SU-DHL-6 (cell line): ENCODE measurements around the gene AMZ1.

Experiments
- H2AFZ ChIP-seq: fragments of 200-600 bp; sonication (generic); 2 replicates; pipeline ENCODE4 v1.6.1; 2014; ENCODE audit warnings: low read depth, mild to moderate bottlenecking, moderate library complexity, mixed read lengths, antibody characterized with exemption, low read length; ENCODE audit not compliant: severe bottlenecking
- H3F3A ChIP-seq: fragments of 200-600 bp; shearing (Covaris generic); 2 replicates; pipeline ENCODE4 v1.6.0; 2016; ENCODE audit warnings: antibody characterized with exemption, mild to moderate bottlenecking; ENCODE audit not compliant: insufficient read depth
- H3K27ac ChIP-seq: fragments of 200-600 bp; sonication (generic); 2 replicates; pipeline ENCODE4 v1.5.1; 2016; ENCODE audit warnings: low read depth, mild to moderate bottlenecking, low read length, moderate library complexity, mixed read lengths
- H3K27me3 ChIP-seq: fragments of 200-600 bp; sonication (generic), shearing (Covaris generic); 2 replicates; pipeline ENCODE4 v1.6.0; 2014; ENCODE audit warnings: mild to moderate bottlenecking, low read length
- H3K36me3 ChIP-seq: fragments of 200-600 bp; sonication (generic); 2 replicates; pipeline ENCODE4 v1.6.1; 2014; ENCODE audit warnings: mild to moderate bottlenecking, low read length, mixed read lengths
- H3K4me2 ChIP-seq: fragments of 300-600, 200-600 bp; shearing (Covaris generic), sonication (generic); 2 replicates; pipeline ENCODE4 v1.6.0; 2014; ENCODE audit warnings: low read length, low read depth, mild to moderate bottlenecking; ENCODE audit not compliant: poor library complexity, severe bottlenecking
- H3K4me3 ChIP-seq: fragments of 200-600 bp; sonication (generic); 2 replicates; pipeline ENCODE4 v1.5.1; 2014; ENCODE audit warnings: antibody characterized with exemption, low read length, mild to moderate bottlenecking, mixed read lengths; ENCODE audit not compliant: insufficient read depth, poor library complexity, severe bottlenecking
- H3K79me2 ChIP-seq: fragments of 200-600 bp; sonication (generic); 2 replicates; pipeline ENCODE4 v1.6.1; 2014; ENCODE audit warnings: mild to moderate bottlenecking, low read length, moderate library complexity; ENCODE audit not compliant: insufficient read depth
- H3K9ac ChIP-seq: fragments of 200-600 bp; sonication (generic); 2 replicates; pipeline ENCODE4 v1.7.0; 2014; ENCODE audit warnings: mild to moderate bottlenecking, low read length
- H3K9me2 ChIP-seq: fragments of 200-600 bp; sonication (generic); replicated peaks from 2 replicates; pipeline ENCODE4 v1.6.1; 2014; ENCODE audit warnings: low read length; ENCODE audit not compliant: insufficient read depth
- H3K9me3 ChIP-seq: fragments of 200-600 bp; sonication (generic); 2 replicates; pipeline ENCODE4 v1.6.1; 2014; ENCODE audit warnings: low read length, mixed read lengths; ENCODE audit not compliant: insufficient read depth
- H4K20me1 ChIP-seq: fragments of 200-600 bp; sonication (generic); 2 replicates; pipeline ENCODE4 v1.6.1; 2014; ENCODE audit warnings: low read depth, mild to moderate bottlenecking, antibody characterized with exemption, low read length, moderate library complexity, mixed read lengths
- CTCF ChIP-seq: fragments of 200-600 bp; sonication (generic); IDR thresholded peaks from one replicate; pipeline ENCODE4 v1.5.1; 2017; ENCODE audit warnings: antibody characterized with exemption, mild to moderate bottlenecking, low read length, moderate library complexity; ENCODE audit not compliant: insufficient read depth, poor library complexity, severe bottlenecking
- EZH2phosphoT487 ChIP-seq: fragments of 200-600 bp; sonication (generic), shearing (Covaris generic); conservative IDR thresholded peaks from 2 replicates; pipeline ENCODE4 v1.6.1; 2018; ENCODE audit warnings: mild to moderate bottlenecking, antibody characterized with exemption, low read length, moderate library complexity, mixed read lengths

AMZ1 gene

DNA sequence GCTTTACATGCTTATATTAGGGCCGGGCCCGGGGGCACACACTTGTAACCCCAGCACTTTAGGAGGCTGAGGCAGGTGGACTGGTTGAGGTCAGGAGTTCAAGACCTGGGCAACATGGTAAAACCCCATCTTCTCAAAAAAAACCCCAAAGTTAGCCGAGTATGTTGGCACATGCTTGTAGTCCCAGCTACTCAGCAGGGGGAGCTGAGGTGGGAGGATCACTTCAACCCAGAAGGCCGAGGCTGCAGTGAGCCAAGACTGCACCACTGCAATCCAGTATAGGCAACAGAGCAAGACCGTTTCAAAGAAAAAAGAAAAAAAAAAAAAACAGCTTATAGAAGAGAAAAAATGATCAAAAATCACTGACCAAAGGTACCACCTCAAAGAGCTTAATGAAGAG lies 63.1 kb downstream of the AMZ1 start:
- 0 out of 2 replicates have a peak, but pooled peaks cover 4% of the 10 kb centered on the region for H3F3A ChIP-seq
- no peak overlapping the region for H3K4me3 ChIP-seq
- H3K27ac ChIP-seq = no peak overlapping the region
- no peaks in the 10 kb centered on the region for H3K79me2 ChIP-seq
- H3K9ac ChIP-seq = no peak overlapping the region
- no peaks in the 10 kb centered on the region for H3K9me2 ChIP-seq
- H3K4me2 ChIP-seq = no peak overlapping the region
- H3K36me3 ChIP-seq = no peaks in the 10 kb centered on the region
- H3K27me3 ChIP-seq = no peaks in the 10 kb centered on the region
- TF ChIP-seq CTCF (no peak), EZH2phosphoT487 (no peak)
- H4K20me1 ChIP-seq = no peaks in the 10 kb centered on the region
- H3K9me3 ChIP-seq = no peaks in the 10 kb centered on the region
- no peak overlapping the region for H2AFZ ChIP-seq

- TF ChIP-seq CTCF (no peak), EZH2phosphoT487 (no peak)
- H3K36me3 ChIP-seq = no peaks in the 10 kb centered on the region
- H3K4me3 ChIP-seq = no peak overlapping the region
- H3K27ac ChIP-seq = no peak overlapping the region
- no peak overlapping the region for H3K4me2 ChIP-seq
- no peaks in the 10 kb centered on the region for H3K9me3 ChIP-seq
- H3K27me3 ChIP-seq = no peaks in the 10 kb centered on the region
- no peak overlapping the region for H3K9ac ChIP-seq
- no peaks in the 10 kb centered on the region for H3K79me2 ChIP-seq
- no peaks in the 10 kb centered on the region for H3K9me2 ChIP-seq
- H2AFZ ChIP-seq = no peak overlapping the region
- H4K20me1 ChIP-seq = no peaks in the 10 kb centered on the region
- 0 out of 2 replicates have a peak, but pooled peaks cover 5% of the 10 kb centered on the region for H3F3A ChIP-seq
Observed at GRCh38 chr7:2753148-2753547, 65.1 kb downstream of the AMZ1 start.

DNA sequence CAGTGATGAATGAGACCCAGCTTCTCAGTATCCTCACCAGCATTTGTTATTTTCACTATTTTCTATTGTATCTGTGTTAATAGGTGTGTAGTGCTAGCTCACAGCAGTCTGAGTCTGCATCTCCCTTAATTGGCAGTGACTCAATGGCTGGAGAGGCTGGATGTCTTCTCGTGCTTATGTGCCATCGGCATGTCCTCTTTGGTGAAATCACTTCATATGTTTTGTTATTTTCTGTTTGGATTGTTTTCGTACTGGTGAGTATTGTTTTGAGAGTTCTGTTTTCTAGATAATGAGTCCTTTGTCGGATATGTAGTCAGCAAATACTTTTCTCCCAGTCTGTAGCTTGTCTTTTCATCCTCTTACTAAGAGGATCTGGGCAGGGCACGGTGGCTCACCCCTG lies 66.1 kb downstream of the AMZ1 start:
- Histone ChIP-seq H3K36me3 (no peaks in the 10 kb centered on the region), H3K4me2 (no peak overlapping the region), H3K27ac (no peak overlapping the region), H3K9ac (no peak overlapping the region), H3K27me3 (no peaks in the 10 kb centered on the region), H3K4me3 (no peak overlapping the region), H3K9me3 (no peaks in the 10 kb centered on the region), H3K79me2 (no peaks in the 10 kb centered on the region), H3K9me2 (no peaks in the 10 kb centered on the region), H3F3A (0 out of 2 replicates have a peak, but pooled peaks cover 5% of the 10 kb centered on the region), H4K20me1 (no peaks in the 10 kb centered on the region), H2AFZ (no peak overlapping the region)
- TF ChIP-seq CTCF = no peak
- no peak for TF ChIP-seq EZH2phosphoT487

DNA sequence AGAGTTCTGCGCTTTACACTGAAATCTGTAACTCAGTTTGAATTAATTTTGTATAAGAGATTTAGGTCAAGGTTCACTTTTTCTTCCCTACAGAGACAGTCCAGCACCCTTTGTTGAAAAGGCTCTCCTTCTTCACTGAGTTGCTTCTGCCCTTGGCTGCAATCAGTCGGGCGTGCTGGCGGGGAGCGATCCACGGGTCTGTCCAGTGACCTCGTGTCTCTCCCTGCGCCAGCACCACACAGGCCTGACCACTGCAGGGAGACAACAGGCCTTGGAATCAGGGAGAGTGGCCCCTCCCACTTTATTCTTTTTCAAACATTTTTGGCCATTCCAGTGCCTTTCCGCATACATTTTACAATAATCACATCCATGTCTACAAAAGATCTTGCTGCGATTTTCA lies 66.9 kb downstream of the AMZ1 start:
- H4K20me1 ChIP-seq = no peaks in the 10 kb centered on the region
- H3K4me2 ChIP-seq = no peak overlapping the region
- H3K9ac ChIP-seq = no peak overlapping the region
- H3F3A ChIP-seq = 0 out of 2 replicates have a peak, but pooled peaks cover 5% of the 10 kb centered on the region
- no peak overlapping the region for H2AFZ ChIP-seq
- H3K79me2 ChIP-seq = no peaks in the 10 kb centered on the region
- H3K36me3 ChIP-seq = no peaks in the 10 kb centered on the region
- H3K9me3 ChIP-seq = no peaks in the 10 kb centered on the region
- H3K27ac ChIP-seq = no peak overlapping the region
- no peaks in the 10 kb centered on the region for H3K27me3 ChIP-seq
- no peaks in the 10 kb centered on the region for H3K9me2 ChIP-seq
- H3K4me3 ChIP-seq = no peak overlapping the region
- TF ChIP-seq CTCF (no peak), EZH2phosphoT487 (no peak)
